HEK293 (cell line): ENCODE measurements around the gene PPIC.

Source experiments
- ZFP37 ChIP-seq: fragments of 450-650 bp; formaldehyde crosslinking; IDR thresholded peaks from 2 replicates; pipeline ENCODE4 v1.5.1; 2016; ENCODE audit warnings: missing biosample characterization, missing genetic modification characterization
- ZNF114 ChIP-seq: fragments of 450-650 bp; formaldehyde crosslinking; IDR thresholded peaks from 2 replicates; pipeline ENCODE4 v1.5.0; 2017; ENCODE audit warnings: missing biosample characterization, missing genetic modification characterization
- ZNF768 ChIP-seq: fragments of 450-650 bp; formaldehyde crosslinking; IDR thresholded peaks from 2 replicates; pipeline ENCODE4 v1.5.1; 2018; ENCODE audit warnings: missing biosample characterization, mild to moderate bottlenecking, missing genetic modification characterization

DNA sequence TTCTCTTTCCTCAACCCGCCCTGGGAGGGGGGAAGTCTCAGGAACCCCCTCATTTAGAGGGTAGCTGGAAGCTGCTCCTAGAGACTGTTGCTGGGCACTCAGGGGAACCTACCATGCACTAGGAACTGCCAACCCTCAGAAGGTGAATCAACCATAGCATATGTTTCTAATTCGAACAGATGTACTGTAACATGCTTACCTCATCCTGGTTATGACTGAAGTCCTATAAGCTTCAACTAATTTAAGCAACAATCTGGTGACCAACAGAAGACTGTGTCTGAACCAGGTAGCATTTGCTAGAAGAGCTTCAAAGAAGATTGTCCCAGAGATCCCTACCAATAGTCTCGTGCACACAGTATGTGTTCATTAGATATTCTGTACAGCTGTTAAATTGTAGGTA, 46.8 kb upstream of the PPIC start:
- no peak for TF ChIP-seq ZFP37
- TF ChIP-seq ZNF768 (tag by site-specific recombination): no peak
- no peak for TF ChIP-seq ZNF114 (tag by site-specific recombination)
